Kidney (tissue), 14 donors: Measurements from ENCODE around the gene ATR. TPM values are rescaled to one million over a fixed set of nuclear protein-coding genes. Genes with fewer than 3 reads are reported as not detected.
"Not testable (repeated sequence)": the region's sequence is repeated elsewhere in the genome, so short reads cannot be mapped to it uniquely, and the experiment has no call there.

Source experiments
- DNase-seq, 5 donors: peaks; one replicate each; pipeline ENCODE4 v3.0.0-alpha.2; 2013 to 2020
- FAIRE-seq: peaks from 2 replicates; lab custom pipeline; 2012; peaks lifted over from hg19 to GRCh38; lab: Jason Lieb, UNC
- H3K27ac ChIP-seq, 2 donors: one replicate each; pipeline ENCODE4 v1.7.0; 2013; ENCODE audit warnings: low read depth in 2 of 2, low read length in 2 of 2, inconsistent platforms in 1 of 2
- H3K27me3 ChIP-seq: one replicate; pipeline ENCODE4 v1.7.1; 2013; ENCODE audit warnings: low read length, inconsistent platforms; ENCODE audit not compliant: control insufficient read depth, insufficient read depth
- H3K36me3 ChIP-seq, 3 donors: one replicate each; pipeline versions ENCODE4 v1.7.0 to v1.7.1; 2013; ENCODE audit warnings: low read length in 3 of 3, control low read depth in 1 of 3, inconsistent platforms in 1 of 3; ENCODE audit not compliant: insufficient read depth in 3 of 3, control insufficient read depth in 2 of 3
- H3K4me1 ChIP-seq, 3 donors: one replicate each; pipeline versions ENCODE4 v1.7.0 to v1.7.1; 2013; ENCODE audit warnings: low read length in 3 of 3, inconsistent platforms in 1 of 3, low read depth in 1 of 3; ENCODE audit not compliant: control insufficient read depth in 2 of 3, insufficient read depth in 2 of 3
- H3K4me3 ChIP-seq, 3 donors: one replicate each; pipeline versions ENCODE4 v1.7.0 to v1.8.1; 2013; ENCODE audit warnings: low read length in 3 of 3, control low read depth in 1 of 3, inconsistent platforms in 1 of 3
- H3K9ac ChIP-seq, 3 donors: one replicate each; pipeline versions ENCODE4 v1.7.0 to v1.7.1; 2013; ENCODE audit warnings: low read length in 3 of 3, control low read depth in 1 of 3, inconsistent platforms in 1 of 3
- H3K9me3 ChIP-seq, 3 donors: one replicate each; pipeline versions ENCODE4 v1.7.0 to v1.7.1; 2013; ENCODE audit warnings: low read length in 3 of 3, control low read depth in 1 of 3, inconsistent platforms in 1 of 3; ENCODE audit not compliant: control insufficient read depth in 2 of 3, insufficient read depth in 1 of 3
- CTCF ChIP-seq: IDR thresholded peaks from 3 replicates; pipeline ENCODE4 v1.5.1; 2012; ENCODE audit warnings: mild to moderate bottlenecking, moderate library complexity, borderline replicate concordance; ENCODE audit not compliant: insufficient read depth; ENCODE audit errors: extremely low read depth
- intact Hi-C: fragments of 100-400 bp; cut with DNase I; formaldehyde crosslinking; loops from one replicate; pipeline ENCODE4 v1.11.1; 2022
- polyA plus RNA-seq: library from polyadenylated mRNA; stranded (reverse); fragments of 350-450 nt; fragmentation: Illumina TruSeq; extraction: RNeasy Lipid Tissue Mini Kit (QIAGEN cat#74804); gene quantifications from one replicate; pipeline ENCODE4 v1.2.3, GENCODE V29; 2014; ENCODE audit warnings: low read depth, low replicate concordance; ENCODE audit not compliant: insufficient read depth
- total RNA-seq: library from RNA; stranded (reverse); fragmentation: NEBNext Ultra II Directional; extraction: Animal tissue kit (Norgen Biotek cat#: 25700); gene quantifications from one replicate; pipeline ENCODE4 v1.2.1, GENCODE V29; 2021
- donor health status: control.
- donor health status: control.
- donor health status: control.
- donor health status: control.
- donor health status: control.
- donor health status: DM: yes; HTN: yes; CAD: no.
- donor health status: Normal renal cell carcinoma (clear cell type).

ATR gene
- total and polyA plus RNA-seq, 2 donors from 2014 or later = 17.4 to 31.8 TPM

GRCh38 chr3:142586803-142587406 lies 8.4 kb upstream of the ATR start:
- no peaks in the 10 kb centered on the region for H3K9me3 ChIP-seq
- no peaks in the 10 kb centered on the region for H3K4me1 ChIP-seq
- H3K4me3 ChIP-seq = no peak overlapping the region
- DNase-seq = peak in 3 of 5 donors; percentile 50 to 90 (median 89)
- no peak overlapping the region for H3K27ac ChIP-seq
- FAIRE-seq = peak; percentile 86
- intact Hi-C loops = loop anchor here (10.0 kb wide), 1 partner anchor 408 kb away; no protein-coding TSS in a partner anchor
- H3K27me3 ChIP-seq = no peaks in the 10 kb centered on the region
- peak; percentile 73 for TF ChIP-seq CTCF
- H3K36me3 ChIP-seq = no peaks in the 10 kb centered on the region
- H3K9ac ChIP-seq = no peak overlapping the region

- peaks cover 5 to 11% (median 7%) of the 10 kb centered on the region in 3 donors for H3K4me1 ChIP-seq
- intact Hi-C loops = loop anchor here (10.0 kb wide), 1 partner anchor 414 kb away; no protein-coding TSS in a partner anchor
- not testable (repeated sequence) for H3K36me3 ChIP-seq, H3K4me3 ChIP-seq, FAIRE-seq, DNase-seq, H3K27me3 ChIP-seq, H3K9ac ChIP-seq, H3K27ac ChIP-seq, H3K9me3 ChIP-seq
These were observed 2.5 kb upstream of the ATR start for GRCh38 chr3:142581070-142581469.

- no peak for FAIRE-seq
- no peaks in the 10 kb centered on the region for H3K27me3 ChIP-seq
- no peak for TF ChIP-seq CTCF
These were observed 1.5 kb upstream of the ATR start for GRCh38 chr3:142580061-142580423.

GRCh38 chr3:142577696-142578328 lies 721 bp downstream of the ATR start:
- peak overlapping the region; percentile 88 to 93 (median 90) for H3K4me3 ChIP-seq
- intact Hi-C loops = no loop called here
- no peak for FAIRE-seq
- H3K36me3 ChIP-seq = no peaks in the 10 kb centered on the region
- DNase-seq = peak in 2 of 5 donors; percentile 21 to 61
- TF ChIP-seq CTCF = no peak
- H3K27ac ChIP-seq = peak overlapping the region; percentile 76 to 86
- no peaks in the 10 kb centered on the region for H3K9me3 ChIP-seq
- peak overlapping the region; percentile 61 to 89 (median 83) for H3K9ac ChIP-seq
- peaks cover 5 to 11% (median 7%) of the 10 kb centered on the region in 3 donors for H3K4me1 ChIP-seq
- H3K27me3 ChIP-seq = no peaks in the 10 kb centered on the region

More at GRCh38 chr3:142580061-142580423, 1.5 kb upstream of the ATR start:
- Histone ChIP-seq H3K4me1 (peaks cover 5 to 11% (median 7%) of the 10 kb centered on the region in 3 donors), H3K9ac (no peak overlapping the region), H3K36me3 (no peaks in the 10 kb centered on the region), H3K9me3 (no peaks in the 10 kb centered on the region), H3K27ac (no peak overlapping the region), H3K4me3 (no peak overlapping the region)
- intact Hi-C loops = loop anchor here (10.0 kb wide), 1 partner anchor 415 kb away; no protein-coding TSS in a partner anchor
- DNase-seq = no peak
